Coronary artery (tissue), 2 donors: ENCODE data around the gene QRFP.
A peak's percentile ranks its signal among the peaks of the same experiment; 100 is the strongest.

Experiments used
- DNase-seq: peaks from one replicate; pipeline ENCODE4 v3.0.0-alpha.2; 2017; ENCODE audit warnings: low spot score
- H3K27ac ChIP-seq, 2 donors: fragments of 200-600 bp; sonication (generic); one replicate each; pipeline ENCODE4 v1.5.1; 2016 to 2019
- H3K4me3 ChIP-seq: fragments of 200-600 bp; sonication (generic); 2 replicates; pipeline ENCODE4 v1.5.1; 2016; ENCODE audit warnings: mild to moderate bottlenecking, moderate library complexity
- CTCF ChIP-seq: fragments of 200-600 bp; sonication (generic); IDR thresholded peaks from one replicate; pipeline ENCODE4 v1.5.1; 2019; ENCODE audit warnings: antibody characterized with exemption

QRFP gene

GRCh38 chr9:130870491-130871381 lies 25.9 kb downstream of the QRFP start:
- TF ChIP-seq CTCF = no peak
- no peak for DNase-seq
- Histone ChIP-seq H3K4me3 (no peak overlapping the region), H3K27ac (peak overlapping the region in 1 of 2 donors; percentile 9)

- no peak for TF ChIP-seq CTCF
- peak overlapping the region in 1 of 2 donors; percentile 11 for H3K27ac ChIP-seq
- no peak for DNase-seq
- no peak overlapping the region for H3K4me3 ChIP-seq
These were observed 27.4 kb downstream of the QRFP start for GRCh38 chr9:130869250-130869649.

- Histone ChIP-seq H3K27ac (no peak overlapping the region), H3K4me3 (no peak overlapping the region)
- no peak for DNase-seq
- TF ChIP-seq CTCF = no peak
These were observed 28.4 kb downstream of the QRFP start for GRCh38 chr9:130868230-130868629.

GRCh38 chr9:130867556-130867955 lies 29.1 kb downstream of the QRFP start:
- H3K4me3 ChIP-seq = no peak overlapping the region
- no peak for DNase-seq
- peak overlapping the region in 1 of 2 donors; percentile 1 for H3K27ac ChIP-seq
- no peak for TF ChIP-seq CTCF

- DNase-seq = peak; percentile 73
- TF ChIP-seq CTCF = peak; percentile 72
- no peak overlapping the region for H3K27ac ChIP-seq
- H3K4me3 ChIP-seq = no peak overlapping the region
These were observed 30.1 kb downstream of the QRFP start for GRCh38 chr9:130866474-130866965.

GRCh38 chr9:130865921-130866320 lies 30.7 kb downstream of the QRFP start:
- no peak for DNase-seq
- TF ChIP-seq CTCF = no peak
- no peak overlapping the region for H3K27ac ChIP-seq

GRCh38 chr9:130864541-130864940 lies 32.1 kb downstream of the QRFP start:
- Histone ChIP-seq H3K4me3 (no peak overlapping the region), H3K27ac (no peak overlapping the region)
- peak; percentile 45 for DNase-seq
- TF ChIP-seq CTCF = no peak

More at GRCh38 chr9:130865921-130866320, 30.7 kb downstream of the QRFP start:
- H3K4me3 ChIP-seq = no peak overlapping the region
